AG04449 (cell line): Measurements from ENCODE around the gene TEX29.

ENCODE experiments used
- CTCF ChIA-PET: fragments of 350-600 bp; formaldehyde crosslinking; extraction: SDS; loops from one replicate; lab custom pipeline; 2021; ENCODE audit warnings: antibody characterized with exemption; lab: Yijun Ruan, JAX
- POLR2A ChIA-PET: fragments of 400-600, 350-600 bp; formaldehyde crosslinking; extraction: SDS; loops from one replicate; lab custom pipeline; 2020; ENCODE audit warnings: antibody characterized with exemption, inconsistent platforms; lab: Yijun Ruan, JAX
- DNase-seq: peaks from one replicate; pipeline ENCODE4 v3.0.0-alpha.2; 2010; ENCODE audit warnings: low read depth, low spot score
- H3K4me3 ChIP-seq: 2 replicates; pipeline ENCODE4 v1.5.1; 2011; ENCODE audit warnings: low read depth, mild to moderate bottlenecking, control low read depth, low read length
- CTCF ChIP-seq: IDR thresholded peaks from one replicate; pipeline ENCODE4 v1.5.1; 2011; ENCODE audit warnings: mild to moderate bottlenecking, moderate library complexity, low read length, control low read depth, inconsistent platforms; ENCODE audit not compliant: insufficient read depth; ENCODE audit errors: missing control alignments

TEX29 gene

GRCh38 chr13:111286749-111287148 lies 33.7 kb upstream of the TEX29 start:
- CTCF ChIA-PET, result interaction anchor here (1.3 kb wide), 1 partner anchor 10 kb away, joined by 4 read pairs; no protein-coding TSS in a partner anchor

GRCh38 chr13:111287201-111287600 lies 33.2 kb upstream of the TEX29 start:
- no peak for TF ChIP-seq CTCF
- ChIA-PET POLR2A (no interaction called here), CTCF (interaction anchor here (1.3 kb wide), 1 partner anchor 10 kb away, joined by 4 read pairs; no protein-coding TSS in a partner anchor)
- no peak overlapping the region for H3K4me3 ChIP-seq
- no peak for DNase-seq

More at GRCh38 chr13:111286749-111287148, 33.7 kb upstream of the TEX29 start:
- DNase-seq, result no peak
- POLR2A ChIA-PET, result no interaction called here
- H3K4me3 ChIP-seq, result no peak overlapping the region
- TF ChIP-seq CTCF, result no peak

- DNase-seq, result no peak
- ChIA-PET POLR2A (no interaction called here), CTCF (no interaction called here)
- no peak overlapping the region for H3K4me3 ChIP-seq
- TF ChIP-seq CTCF, result no peak
Observed at GRCh38 chr13:111288276-111288675, 32.2 kb upstream of the TEX29 start.

- ChIA-PET POLR2A (no interaction called here), CTCF (no interaction called here)
- no peak for TF ChIP-seq CTCF
- DNase-seq, result no peak
- no peak overlapping the region for H3K4me3 ChIP-seq
Observed at GRCh38 chr13:111289251-111289650, 31.2 kb upstream of the TEX29 start.

GRCh38 chr13:111291908-111292307 lies 28.5 kb upstream of the TEX29 start:
- no peak for DNase-seq
- POLR2A ChIA-PET, result no interaction called here
- no peak overlapping the region for H3K4me3 ChIP-seq
- TF ChIP-seq CTCF, result no peak
- CTCF ChIA-PET, result no interaction called here

GRCh38 chr13:111292710-111293485 lies 27.5 kb upstream of the TEX29 start:
- no peak overlapping the region for H3K4me3 ChIP-seq
- POLR2A ChIA-PET, result no interaction called here
- CTCF ChIA-PET, result interaction anchor here (1.6 kb wide), 1 partner anchor 8 kb away, joined by 6 read pairs; no protein-coding TSS in a partner anchor
- no peak for DNase-seq
- no peak for TF ChIP-seq CTCF
